NOMO-1 treated with dmso at 0.1 percent for 144 hours (cell line): ENCODE measurements around the gene CCT3.
"Not testable (repeated sequence)": the region's sequence is repeated elsewhere in the genome, so short reads cannot be mapped to it uniquely, and the experiment has no call there.

Experiments
- DNase-seq: peaks from one replicate; lab custom pipeline; 2025; ENCODE audit not compliant: unreplicated experiment; lab: John Stamatoyannopoulos, UW

CCT3 gene

GRCh38 chr1:156338180-156338976, at the start of gene CCT3, which contains the start of gene TSACC:
TSS of gene CCT3 (minus strand) at chr1:156338292. CDS start at chr1:156338184, 108 bp downstream.
TSS of gene TSACC (plus strand) at chr1:156338526. CDS start at chr1:156339758, 1,232 bp downstream.
- peak; percentile 99 for DNase-seq

- no peak for DNase-seq
Observed at GRCh38 chr1:156387870-156388173, 49.7 kb upstream of the CCT3 start.

- DNase-seq: no peak
Observed at GRCh38 chr1:156386949-156387869, 49.1 kb upstream of the CCT3 start.

GRCh38 chr1:156386134-156386901, 48.2 kb upstream of the CCT3 start:
- no peak for DNase-seq

GRCh38 chr1:156385534-156386031, 47.5 kb upstream of the CCT3 start:
- DNase-seq: peak; percentile 30

- no peak for DNase-seq
Observed at GRCh38 chr1:156384658-156385057, 46.6 kb upstream of the CCT3 start.

GRCh38 chr1:156384007-156384406, 45.9 kb upstream of the CCT3 start:
- DNase-seq: no peak

- DNase-seq: no peak
Observed at GRCh38 chr1:156383023-156383422, 44.9 kb upstream of the CCT3 start.

GRCh38 chr1:156382561-156382960, 44.5 kb upstream of the CCT3 start:
- DNase-seq: no peak

- no peak for DNase-seq
Observed at GRCh38 chr1:156379420-156380165, 41.5 kb upstream of the CCT3 start.

GRCh38 chr1:156378557-156378956, 40.5 kb upstream of the CCT3 start:
- no peak for DNase-seq

GRCh38 chr1:156376958-156377919, 39.1 kb upstream of the CCT3 start:
- DNase-seq: peak; percentile 16

GRCh38 chr1:156376146-156376545, 38.1 kb upstream of the CCT3 start:
- no peak for DNase-seq

- DNase-seq: no peak
Observed at GRCh38 chr1:156373546-156373945, 35.5 kb upstream of the CCT3 start.

- DNase-seq: no peak
Observed at GRCh38 chr1:156372876-156373275, 34.8 kb upstream of the CCT3 start.

GRCh38 chr1:156372265-156372586, 34.1 kb upstream of the CCT3 start:
- DNase-seq: no peak

GRCh38 chr1:156371553-156372264, 33.6 kb upstream of the CCT3 start:
- DNase-seq: peak; percentile 36

GRCh38 chr1:156369685-156370286, 31.7 kb upstream of the CCT3 start:
- not testable (repeated sequence) for DNase-seq
